LNCAP (cell line): ENCODE results near the gene SLC4A1AP.

Experiments
- CTCF ChIP-seq: fragments of 450-650 bp; IDR thresholded peaks from 2 replicates; pipeline ENCODE4 v1.5.1; 2017; ENCODE audit warnings: mild to moderate bottlenecking

The SLC4A1AP gene

GRCh38 chr2:27664154-27664574, 475 bp downstream of the SLC4A1AP start:
- TF ChIP-seq CTCF, result no peak

GRCh38 chr2:27664622-27665363, 1.1 kb downstream of the SLC4A1AP start:
- no peak for TF ChIP-seq CTCF

- no peak for TF ChIP-seq CTCF
Observed at GRCh38 chr2:27667446-27667845, 3.8 kb downstream of the SLC4A1AP start.

- no peak for TF ChIP-seq CTCF
Observed at GRCh38 chr2:27671235-27671634, 7.5 kb downstream of the SLC4A1AP start.

- TF ChIP-seq CTCF, result no peak
Observed at GRCh38 chr2:27672723-27673486, 9.2 kb downstream of the SLC4A1AP start.

GRCh38 chr2:27680571-27680970, 16.9 kb downstream of the SLC4A1AP start:
- no peak for TF ChIP-seq CTCF

- no peak for TF ChIP-seq CTCF
Observed at GRCh38 chr2:27681841-27682240, 18.2 kb downstream of the SLC4A1AP start.
